Measurements from ENCODE around the gene NCKAP5.

Gene NCKAP5

GRCh38 chr2:133240491-133241223 is 327.6 kb downstream of the NCKAP5 start:
- TF ChIP-seq TCF12 (IDR thresholded peaks at IDR 0.05; ENCODE audit: low read depth) (no peak), EP300 (IDR thresholded peaks at IDR 0.05; ENCODE audit: borderline replicate concordance) (no peak), FOXM1 (IDR thresholded peaks at IDR 0.05; ENCODE audit: borderline replicate concordance, low read depth) (no peak), ZBTB7A (IDR thresholded peaks at IDR 0.05; ENCODE audit: low read depth) (no peak), EGR1 (IDR thresholded peaks at IDR 0.05) (no peak), CEBPB (IDR thresholded peaks at IDR 0.05) (no peak), CREB1 (IDR thresholded peaks at IDR 0.05; ENCODE audit: low read depth) (no peak), TAF1 (IDR thresholded peaks at IDR 0.05; ENCODE audit: low read depth) (no peak), NFIC (IDR thresholded peaks at IDR 0.05) (no peak), TEAD4 (IDR thresholded peaks at IDR 0.05) (no peak), RAD21 (IDR thresholded peaks at IDR 0.05; ENCODE audit: low read depth) (no peak)
- TF ChIP-seq, protein P1, sequence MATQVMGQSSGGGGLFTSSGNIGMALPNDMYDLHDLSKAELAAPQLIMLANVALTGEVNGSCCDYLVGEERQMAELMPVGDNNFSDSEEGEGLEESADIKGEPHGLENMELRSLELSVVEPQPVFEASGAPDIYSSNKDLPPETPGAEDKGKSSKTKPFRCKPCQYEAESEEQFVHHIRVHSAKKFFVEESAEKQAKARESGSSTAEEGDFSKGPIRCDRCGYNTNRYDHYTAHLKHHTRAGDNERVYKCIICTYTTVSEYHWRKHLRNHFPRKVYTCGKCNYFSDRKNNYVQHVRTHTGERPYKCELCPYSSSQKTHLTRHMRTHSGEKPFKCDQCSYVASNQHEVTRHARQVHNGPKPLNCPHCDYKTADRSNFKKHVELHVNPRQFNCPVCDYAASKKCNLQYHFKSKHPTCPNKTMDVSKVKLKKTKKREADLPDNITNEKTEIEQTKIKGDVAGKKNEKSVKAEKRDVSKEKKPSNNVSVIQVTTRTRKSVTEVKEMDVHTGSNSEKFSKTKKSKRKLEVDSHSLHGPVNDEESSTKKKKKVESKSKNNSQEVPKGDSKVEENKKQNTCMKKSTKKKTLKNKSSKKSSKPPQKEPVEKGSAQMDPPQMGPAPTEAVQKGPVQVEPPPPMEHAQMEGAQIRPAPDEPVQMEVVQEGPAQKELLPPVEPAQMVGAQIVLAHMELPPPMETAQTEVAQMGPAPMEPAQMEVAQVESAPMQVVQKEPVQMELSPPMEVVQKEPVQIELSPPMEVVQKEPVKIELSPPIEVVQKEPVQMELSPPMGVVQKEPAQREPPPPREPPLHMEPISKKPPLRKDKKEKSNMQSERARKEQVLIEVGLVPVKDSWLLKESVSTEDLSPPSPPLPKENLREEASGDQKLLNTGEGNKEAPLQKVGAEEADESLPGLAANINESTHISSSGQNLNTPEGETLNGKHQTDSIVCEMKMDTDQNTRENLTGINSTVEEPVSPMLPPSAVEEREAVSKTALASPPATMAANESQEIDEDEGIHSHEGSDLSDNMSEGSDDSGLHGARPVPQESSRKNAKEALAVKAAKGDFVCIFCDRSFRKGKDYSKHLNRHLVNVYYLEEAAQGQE (IDR thresholded peaks at IDR 0.05; ENCODE audit: low read depth): no peak
- TF ChIP-seq, protein P2, sequence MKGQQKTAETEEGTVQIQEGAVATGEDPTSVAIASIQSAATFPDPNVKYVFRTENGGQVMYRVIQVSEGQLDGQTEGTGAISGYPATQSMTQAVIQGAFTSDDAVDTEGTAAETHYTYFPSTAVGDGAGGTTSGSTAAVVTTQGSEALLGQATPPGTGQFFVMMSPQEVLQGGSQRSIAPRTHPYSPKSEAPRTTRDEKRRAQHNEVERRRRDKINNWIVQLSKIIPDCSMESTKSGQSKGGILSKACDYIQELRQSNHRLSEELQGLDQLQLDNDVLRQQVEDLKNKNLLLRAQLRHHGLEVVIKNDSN (IDR thresholded peaks at IDR 0.05): no peak
- TF ChIP-seq, protein P3, sequence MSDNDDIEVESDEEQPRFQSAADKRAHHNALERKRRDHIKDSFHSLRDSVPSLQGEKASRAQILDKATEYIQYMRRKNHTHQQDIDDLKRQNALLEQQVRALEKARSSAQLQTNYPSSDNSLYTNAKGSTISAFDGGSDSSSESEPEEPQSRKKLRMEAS (IDR thresholded peaks at IDR 0.05): no peak

DNA sequence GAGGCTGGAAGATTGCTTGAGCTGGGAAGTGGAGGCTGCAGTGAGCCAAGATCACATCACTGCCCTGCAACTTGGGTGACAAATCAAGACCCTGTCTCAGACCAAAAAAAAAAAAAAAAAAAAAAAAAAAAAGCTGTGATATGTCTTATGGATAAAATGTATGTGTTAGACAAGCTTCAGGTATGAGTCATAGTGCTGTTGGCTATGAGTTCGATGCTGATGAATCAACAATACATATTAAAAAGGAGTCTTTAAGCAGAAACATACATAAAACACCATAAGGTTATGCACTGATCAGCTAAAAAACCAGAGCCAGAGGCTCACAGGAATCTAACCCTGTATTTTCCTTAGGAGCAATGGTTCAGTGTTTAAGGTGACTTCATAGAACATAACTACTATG is 332.3 kb downstream of the NCKAP5 start:
- TF ChIP-seq TCF12 (IDR thresholded peaks at IDR 0.05; ENCODE audit: low read depth) (no peak), NFIC (IDR thresholded peaks at IDR 0.05) (no peak), EP300 (IDR thresholded peaks at IDR 0.05; ENCODE audit: borderline replicate concordance) (no peak), EGR1 (IDR thresholded peaks at IDR 0.05) (no peak), TAF1 (IDR thresholded peaks at IDR 0.05; ENCODE audit: low read depth) (no peak), TEAD4 (IDR thresholded peaks at IDR 0.05) (no peak), ZBTB7A (IDR thresholded peaks at IDR 0.05; ENCODE audit: low read depth) (no peak), CREB1 (IDR thresholded peaks at IDR 0.05; ENCODE audit: low read depth) (no peak)
- TF ChIP-seq, protein P2 (IDR thresholded peaks at IDR 0.05): no peak
- TF ChIP-seq, protein P3 (IDR thresholded peaks at IDR 0.05): no peak

- TF ChIP-seq ZBTB7A (IDR thresholded peaks at IDR 0.05; ENCODE audit: low read depth): no peak
- TF ChIP-seq, protein P1 (IDR thresholded peaks at IDR 0.05; ENCODE audit: low read depth): no peak
- TF ChIP-seq TEAD4 (IDR thresholded peaks at IDR 0.05): no peak
- no peak for TF ChIP-seq RAD21 (IDR thresholded peaks at IDR 0.05; ENCODE audit: low read depth)
- no peak for TF ChIP-seq TAF1 (IDR thresholded peaks at IDR 0.05; ENCODE audit: low read depth)
- no peak for TF ChIP-seq YY1 (IDR thresholded peaks at IDR 0.05; ENCODE audit: low read depth)
- TF ChIP-seq FOXM1 (IDR thresholded peaks at IDR 0.05; ENCODE audit: borderline replicate concordance, low read depth): no peak
- TF ChIP-seq, protein P3 (IDR thresholded peaks at IDR 0.05): no peak
Observed at GRCh38 chr2:133232556-133232955, 335.7 kb downstream of the NCKAP5 start.

DNA sequence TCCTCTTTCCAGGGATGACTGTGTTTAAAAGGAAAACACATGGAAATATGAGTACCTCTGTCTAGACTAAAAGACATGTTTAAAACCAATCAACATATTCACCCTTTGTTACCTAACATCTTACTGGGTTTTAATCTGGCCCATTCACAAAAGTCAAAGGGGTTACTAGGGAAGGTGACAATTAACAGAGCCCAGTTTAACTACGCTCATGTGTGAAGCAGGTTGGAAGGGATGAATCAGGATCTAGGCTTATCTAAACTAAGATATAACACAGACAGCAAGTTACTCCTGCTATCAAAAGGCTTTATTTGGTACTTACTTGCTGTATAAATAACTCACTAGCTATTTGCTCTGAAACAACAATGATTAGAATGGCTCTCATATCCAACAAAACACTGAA is 337.0 kb downstream of the NCKAP5 start:
- no peak for TF ChIP-seq EP300 (IDR thresholded peaks at IDR 0.05; ENCODE audit: borderline replicate concordance)
- TF ChIP-seq, protein P3 (IDR thresholded peaks at IDR 0.05): no peak
- TF ChIP-seq, protein P1 (IDR thresholded peaks at IDR 0.05; ENCODE audit: low read depth): no peak
